SK-N-SH treated with all-trans-retinoic acid at 6 μM for 48 hours (cell line): Measurements from ENCODE around the gene PLAC8L1.

Experiments used
- ATAC-seq: fragments of 200-7000 bp; cut with Tn5 transposase; 3 replicates; pipeline ENCODE4 v1.9.1; 2020; ENCODE audit warnings: mild to moderate bottlenecking, moderate library complexity
- ARNTL ChIP-seq: fragments of 450-650 bp; formaldehyde crosslinking; IDR thresholded peaks from 2 replicates; pipeline ENCODE4 v1.5.0; 2020; ENCODE audit warnings: low read depth, mild to moderate bottlenecking, moderate library complexity, borderline replicate concordance
- BACH2 ChIP-seq: fragments of 250-450 bp; sonication (Bioruptor Pico); IDR thresholded peaks from 2 replicates; pipeline ENCODE4 v1.9.0; 2021; ENCODE audit warnings: mild to moderate bottlenecking, borderline replicate concordance
- CSDC2 ChIP-seq: fragments of 250-450 bp; sonication (Bioruptor Pico); IDR thresholded peaks from 2 replicates; pipeline ENCODE4 v1.5.0; 2020; ENCODE audit warnings: mild to moderate bottlenecking, moderate library complexity
- ESRRG ChIP-seq: fragments of 250-450 bp; sonication (Bioruptor Pico); IDR thresholded peaks from 2 replicates; pipeline ENCODE4 v1.6.1; 2021; ENCODE audit warnings: mild to moderate bottlenecking
- GLIS3 ChIP-seq: fragments of 250-450 bp; sonication (Bioruptor Pico); IDR thresholded peaks from 2 replicates; pipeline ENCODE4 v1.5.0; 2020; ENCODE audit warnings: mild to moderate bottlenecking, moderate library complexity
- ISL1 ChIP-seq: fragments of 250-450 bp; sonication (Bioruptor Pico); IDR thresholded peaks from 2 replicates; pipeline ENCODE4 v2.1.2; 2022; ENCODE audit warnings: mild to moderate bottlenecking, moderate library complexity
- OSR1 ChIP-seq: fragments of 250-450 bp; sonication (Bioruptor Pico); IDR thresholded peaks from 2 replicates; pipeline ENCODE4 v1.8.0; 2022; ENCODE audit warnings: moderate library complexity, mild to moderate bottlenecking, inconsistent platforms
- SNAI2 ChIP-seq: fragments of 250-450 bp; sonication (Bioruptor Pico); IDR thresholded peaks from 2 replicates; pipeline ENCODE4 v1.5.0; 2020; ENCODE audit warnings: mild to moderate bottlenecking, moderate library complexity
- TCF4 ChIP-seq: fragments of 250-450 bp; sonication (Bioruptor Pico); IDR thresholded peaks from 2 replicates; pipeline ENCODE4 v1.8.0; 2021; ENCODE audit warnings: mild to moderate bottlenecking, moderate library complexity, borderline replicate concordance
- TOX ChIP-seq: fragments of 250-450 bp; sonication (Bioruptor Pico); IDR thresholded peaks from 2 replicates; pipeline ENCODE4 v1.8.0; 2021; ENCODE audit warnings: mild to moderate bottlenecking, moderate library complexity, borderline replicate concordance
- ZFP3 ChIP-seq: fragments of 250-450 bp; sonication (Bioruptor Pico); IDR thresholded peaks from 2 replicates; pipeline ENCODE4 v1.5.0; 2020; ENCODE audit warnings: mild to moderate bottlenecking, moderate library complexity
- ZFP30 ChIP-seq: fragments of 450-650 bp; formaldehyde crosslinking; IDR thresholded peaks from 2 replicates; pipeline ENCODE4 v1.5.0; 2022; ENCODE audit warnings: mild to moderate bottlenecking, moderate library complexity
- ZNF565 ChIP-seq: fragments of 450-650 bp; formaldehyde crosslinking; conservative IDR thresholded peaks from 2 replicates; pipeline ENCODE4 v1.5.0; 2020; ENCODE audit warnings: low read depth, mild to moderate bottlenecking, moderate library complexity
- ZNF70 ChIP-seq: fragments of 450-650 bp; formaldehyde crosslinking; IDR thresholded peaks from 2 replicates; pipeline ENCODE4 v1.5.0; 2020; ENCODE audit warnings: mild to moderate bottlenecking, moderate library complexity
- ZNF8 ChIP-seq: fragments of 450-650 bp; formaldehyde crosslinking; IDR thresholded peaks from 2 replicates; pipeline ENCODE4 v1.5.0; 2020; ENCODE audit warnings: mild to moderate bottlenecking, moderate library complexity
- TF ChIP-seq, protein P1 (sequence below): fragments of 250-450 bp; sonication (Bioruptor Pico); IDR thresholded peaks from 2 replicates; pipeline ENCODE4 v1.5.1; 2020; ENCODE audit warnings: low read depth, mild to moderate bottlenecking, moderate library complexity
- TF ChIP-seq, protein P2 (sequence below): fragments of 250-450 bp; sonication (Bioruptor Pico); IDR thresholded peaks from 2 replicates; pipeline ENCODE4 v1.5.0; 2020; ENCODE audit warnings: mild to moderate bottlenecking, moderate library complexity
- TF ChIP-seq, protein P3 (sequence below): fragments of 250-450 bp; sonication (Bioruptor Pico); IDR thresholded peaks from 2 replicates; pipeline ENCODE4 v1.8.0; 2021; ENCODE audit warnings: low read depth, mild to moderate bottlenecking, moderate library complexity, borderline replicate concordance
- TF ChIP-seq, protein P4 (sequence below): fragments of 250-450 bp; sonication (Bioruptor Pico); IDR thresholded peaks from 2 replicates; pipeline ENCODE4 v1.8.0; 2020; ENCODE audit warnings: mild to moderate bottlenecking, moderate library complexity, borderline replicate concordance

Gene PLAC8L1

DNA sequence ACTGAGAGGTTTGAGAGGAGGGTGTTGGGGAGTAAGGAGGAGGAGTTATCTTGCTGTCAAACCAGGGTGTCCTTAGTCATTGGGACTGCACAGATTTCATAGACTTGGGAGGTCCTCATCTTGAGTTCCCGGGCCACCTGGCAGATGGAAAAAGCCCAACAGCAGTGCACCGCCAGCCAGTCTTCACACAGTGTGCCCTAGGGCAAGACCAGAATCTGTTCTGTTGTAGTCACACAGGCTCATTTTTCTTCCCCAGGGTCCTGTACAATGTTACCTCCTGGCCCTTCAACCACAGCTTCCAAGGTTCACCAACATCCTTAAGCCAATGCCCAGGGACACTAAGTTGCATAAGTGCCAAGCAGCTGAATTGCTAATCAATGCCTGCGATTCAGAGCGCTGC lies 21.0 kb downstream of the PLAC8L1 start:
- TF ChIP-seq, protein P1, sequence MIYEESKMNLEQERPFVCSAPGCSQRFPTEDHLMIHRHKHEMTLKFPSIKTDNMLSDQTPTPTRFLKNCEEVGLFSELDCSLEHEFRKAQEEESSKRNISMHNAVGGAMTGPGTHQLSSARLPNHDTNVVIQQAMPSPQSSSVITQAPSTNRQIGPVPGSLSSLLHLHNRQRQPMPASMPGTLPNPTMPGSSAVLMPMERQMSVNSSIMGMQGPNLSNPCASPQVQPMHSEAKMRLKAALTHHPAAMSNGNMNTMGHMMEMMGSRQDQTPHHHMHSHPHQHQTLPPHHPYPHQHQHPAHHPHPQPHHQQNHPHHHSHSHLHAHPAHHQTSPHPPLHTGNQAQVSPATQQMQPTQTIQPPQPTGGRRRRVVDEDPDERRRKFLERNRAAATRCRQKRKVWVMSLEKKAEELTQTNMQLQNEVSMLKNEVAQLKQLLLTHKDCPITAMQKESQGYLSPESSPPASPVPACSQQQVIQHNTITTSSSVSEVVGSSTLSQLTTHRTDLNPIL = no peak
- TF ChIP-seq ESRRG (CRISPR knock-in tag) = no peak
- no peak for TF ChIP-seq ZFP3
- TF ChIP-seq ARNTL (CRISPR knock-in tag) = no peak
- TF ChIP-seq SNAI2 (CRISPR knock-in tag) = no peak
- no peak for TF ChIP-seq ZNF565 (CRISPR knock-in tag)
- TF ChIP-seq TCF4 = no peak
- TF ChIP-seq, protein P2, sequence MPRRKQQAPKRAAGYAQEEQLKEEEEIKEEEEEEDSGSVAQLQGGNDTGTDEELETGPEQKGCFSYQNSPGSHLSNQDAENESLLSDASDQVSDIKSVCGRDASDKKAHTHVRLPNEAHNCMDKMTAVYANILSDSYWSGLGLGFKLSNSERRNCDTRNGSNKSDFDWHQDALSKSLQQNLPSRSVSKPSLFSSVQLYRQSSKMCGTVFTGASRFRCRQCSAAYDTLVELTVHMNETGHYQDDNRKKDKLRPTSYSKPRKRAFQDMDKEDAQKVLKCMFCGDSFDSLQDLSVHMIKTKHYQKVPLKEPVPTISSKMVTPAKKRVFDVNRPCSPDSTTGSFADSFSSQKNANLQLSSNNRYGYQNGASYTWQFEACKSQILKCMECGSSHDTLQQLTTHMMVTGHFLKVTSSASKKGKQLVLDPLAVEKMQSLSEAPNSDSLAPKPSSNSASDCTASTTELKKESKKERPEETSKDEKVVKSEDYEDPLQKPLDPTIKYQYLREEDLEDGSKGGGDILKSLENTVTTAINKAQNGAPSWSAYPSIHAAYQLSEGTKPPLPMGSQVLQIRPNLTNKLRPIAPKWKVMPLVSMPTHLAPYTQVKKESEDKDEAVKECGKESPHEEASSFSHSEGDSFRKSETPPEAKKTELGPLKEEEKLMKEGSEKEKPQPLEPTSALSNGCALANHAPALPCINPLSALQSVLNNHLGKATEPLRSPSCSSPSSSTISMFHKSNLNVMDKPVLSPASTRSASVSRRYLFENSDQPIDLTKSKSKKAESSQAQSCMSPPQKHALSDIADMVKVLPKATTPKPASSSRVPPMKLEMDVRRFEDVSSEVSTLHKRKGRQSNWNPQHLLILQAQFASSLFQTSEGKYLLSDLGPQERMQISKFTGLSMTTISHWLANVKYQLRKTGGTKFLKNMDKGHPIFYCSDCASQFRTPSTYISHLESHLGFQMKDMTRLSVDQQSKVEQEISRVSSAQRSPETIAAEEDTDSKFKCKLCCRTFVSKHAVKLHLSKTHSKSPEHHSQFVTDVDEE (CRISPR knock-in tag) = no peak
- no peak for ATAC-seq

DNA sequence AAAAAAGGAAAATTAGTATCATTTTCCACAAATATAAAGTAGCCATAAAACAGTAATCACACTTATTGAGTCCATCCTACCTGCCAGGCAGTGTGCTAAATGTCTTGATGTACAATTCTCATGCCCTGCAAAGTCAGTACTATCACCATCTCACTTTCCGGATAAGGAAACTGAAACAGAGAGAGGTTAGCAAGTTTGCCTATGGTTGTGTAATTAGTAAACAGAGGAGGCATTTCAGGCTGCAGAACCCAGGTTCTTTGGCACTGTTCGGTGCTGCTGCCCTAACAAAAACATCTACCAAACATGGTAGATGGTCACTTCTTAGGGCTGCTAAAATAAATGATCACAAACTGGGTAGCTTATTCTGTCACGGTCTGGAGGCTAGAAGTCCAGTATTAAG lies 22.6 kb downstream of the PLAC8L1 start:
- TF ChIP-seq ZFP3 (no peak), SNAI2 (CRISPR knock-in tag) (no peak), BACH2 (no peak), TCF4 (no peak), GLIS3 (CRISPR knock-in tag) (no peak), ZNF8 (CRISPR knock-in tag) (no peak), ZNF70 (CRISPR knock-in tag) (no peak), OSR1 (CRISPR knock-in tag) (no peak), TOX (CRISPR knock-in tag) (no peak), ESRRG (CRISPR knock-in tag) (no peak), ARNTL (CRISPR knock-in tag) (no peak), CSDC2 (CRISPR knock-in tag) (no peak), ISL1 (CRISPR knock-in tag) (no peak), ZFP30 (CRISPR knock-in tag) (no peak)
- TF ChIP-seq, protein P3, sequence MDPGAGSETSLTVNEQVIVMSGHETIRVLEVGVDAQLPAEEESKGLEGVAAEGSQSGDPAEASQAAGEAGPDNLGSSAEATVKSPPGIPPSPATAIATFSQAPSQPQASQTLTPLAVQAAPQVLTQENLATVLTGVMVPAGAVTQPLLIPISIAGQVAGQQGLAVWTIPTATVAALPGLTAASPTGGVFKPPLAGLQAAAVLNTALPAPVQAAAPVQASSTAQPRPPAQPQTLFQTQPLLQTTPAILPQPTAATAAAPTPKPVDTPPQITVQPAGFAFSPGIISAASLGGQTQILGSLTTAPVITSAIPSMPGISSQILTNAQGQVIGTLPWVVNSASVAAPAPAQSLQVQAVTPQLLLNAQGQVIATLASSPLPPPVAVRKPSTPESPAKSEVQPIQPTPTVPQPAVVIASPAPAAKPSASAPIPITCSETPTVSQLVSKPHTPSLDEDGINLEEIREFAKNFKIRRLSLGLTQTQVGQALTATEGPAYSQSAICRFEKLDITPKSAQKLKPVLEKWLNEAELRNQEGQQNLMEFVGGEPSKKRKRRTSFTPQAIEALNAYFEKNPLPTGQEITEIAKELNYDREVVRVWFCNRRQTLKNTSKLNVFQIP (CRISPR knock-in tag) = no peak
- TF ChIP-seq, protein P1 = no peak
- TF ChIP-seq, protein P4, sequence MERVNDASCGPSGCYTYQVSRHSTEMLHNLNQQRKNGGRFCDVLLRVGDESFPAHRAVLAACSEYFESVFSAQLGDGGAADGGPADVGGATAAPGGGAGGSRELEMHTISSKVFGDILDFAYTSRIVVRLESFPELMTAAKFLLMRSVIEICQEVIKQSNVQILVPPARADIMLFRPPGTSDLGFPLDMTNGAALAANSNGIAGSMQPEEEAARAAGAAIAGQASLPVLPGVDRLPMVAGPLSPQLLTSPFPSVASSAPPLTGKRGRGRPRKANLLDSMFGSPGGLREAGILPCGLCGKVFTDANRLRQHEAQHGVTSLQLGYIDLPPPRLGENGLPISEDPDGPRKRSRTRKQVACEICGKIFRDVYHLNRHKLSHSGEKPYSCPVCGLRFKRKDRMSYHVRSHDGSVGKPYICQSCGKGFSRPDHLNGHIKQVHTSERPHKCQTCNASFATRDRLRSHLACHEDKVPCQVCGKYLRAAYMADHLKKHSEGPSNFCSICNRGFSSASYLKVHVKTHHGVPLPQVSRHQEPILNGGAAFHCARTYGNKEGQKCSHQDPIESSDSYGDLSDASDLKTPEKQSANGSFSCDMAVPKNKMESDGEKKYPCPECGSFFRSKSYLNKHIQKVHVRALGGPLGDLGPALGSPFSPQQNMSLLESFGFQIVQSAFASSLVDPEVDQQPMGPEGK (CRISPR knock-in tag) = no peak
- TF ChIP-seq, protein P2 (CRISPR knock-in tag) = no peak
- TF ChIP-seq, all 23 proteins: peak for 0
- no peak for ATAC-seq
